HG02678 (cell line): ENCODE data around the gene TAS1R3.

Source experiments
- ATAC-seq: cut with Tn5 transposase; IDR thresholded peaks from one replicate; pipeline ENCODE4 v1.9.1; 2021; ENCODE audit warnings: mild to moderate bottlenecking, moderate library complexity; ENCODE audit not compliant: unreplicated experiment

Gene TAS1R3

GRCh38 chr1:1349256-1350012 is 18.4 kb downstream of the TAS1R3 start, which contains the start of gene DVL1:
DVL1 (minus strand) TSS chr1:1349418; CDS start chr1:1349065, 353 bp downstream.
- peak; percentile 70 for ATAC-seq

- ATAC-seq = no peak
These were observed 20.7 kb downstream of the TAS1R3 start for GRCh38 chr1:1351511-1352427.

- no peak for ATAC-seq
These were observed 21.8 kb downstream of the TAS1R3 start for GRCh38 chr1:1352786-1353388.

DNA sequence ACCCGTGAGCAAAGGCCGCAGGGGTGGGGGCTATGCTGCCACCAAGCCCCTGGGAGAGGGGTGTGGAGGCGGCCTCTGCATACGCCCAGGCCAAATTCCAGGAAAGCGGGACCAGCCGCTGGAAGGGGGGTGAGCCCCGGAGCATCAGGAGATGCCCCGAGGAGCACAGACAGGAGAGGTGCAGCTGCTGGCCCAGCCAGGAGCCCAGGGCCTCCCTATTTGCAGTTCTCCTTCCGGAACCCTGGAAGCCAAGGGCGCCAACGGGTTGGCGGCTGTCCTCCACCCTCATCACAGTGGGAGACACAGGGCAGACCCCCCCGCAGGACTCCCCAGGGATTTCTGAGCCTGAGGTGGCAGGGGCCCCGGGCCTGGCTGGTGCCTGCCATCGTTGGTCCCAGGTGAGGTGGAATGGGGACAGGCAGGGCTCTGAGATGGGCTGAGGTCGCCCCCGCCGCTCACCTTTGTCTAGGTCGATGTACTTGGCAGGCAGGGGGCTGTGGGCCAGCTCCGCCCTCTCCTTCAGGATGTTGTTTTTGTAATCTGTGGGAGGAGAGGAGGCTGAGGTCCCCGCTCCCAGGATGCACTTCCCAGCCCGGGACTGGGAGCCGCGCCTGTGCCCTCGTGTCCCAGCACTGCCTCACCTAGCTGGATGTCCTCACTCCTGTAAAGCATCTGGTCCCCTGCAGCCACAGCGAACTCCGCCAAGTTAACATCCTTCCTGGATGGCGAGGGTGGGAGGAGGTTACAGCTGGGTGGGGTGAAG is 22.5 kb downstream of the TAS1R3 start:
- no peak for ATAC-seq

DNA sequence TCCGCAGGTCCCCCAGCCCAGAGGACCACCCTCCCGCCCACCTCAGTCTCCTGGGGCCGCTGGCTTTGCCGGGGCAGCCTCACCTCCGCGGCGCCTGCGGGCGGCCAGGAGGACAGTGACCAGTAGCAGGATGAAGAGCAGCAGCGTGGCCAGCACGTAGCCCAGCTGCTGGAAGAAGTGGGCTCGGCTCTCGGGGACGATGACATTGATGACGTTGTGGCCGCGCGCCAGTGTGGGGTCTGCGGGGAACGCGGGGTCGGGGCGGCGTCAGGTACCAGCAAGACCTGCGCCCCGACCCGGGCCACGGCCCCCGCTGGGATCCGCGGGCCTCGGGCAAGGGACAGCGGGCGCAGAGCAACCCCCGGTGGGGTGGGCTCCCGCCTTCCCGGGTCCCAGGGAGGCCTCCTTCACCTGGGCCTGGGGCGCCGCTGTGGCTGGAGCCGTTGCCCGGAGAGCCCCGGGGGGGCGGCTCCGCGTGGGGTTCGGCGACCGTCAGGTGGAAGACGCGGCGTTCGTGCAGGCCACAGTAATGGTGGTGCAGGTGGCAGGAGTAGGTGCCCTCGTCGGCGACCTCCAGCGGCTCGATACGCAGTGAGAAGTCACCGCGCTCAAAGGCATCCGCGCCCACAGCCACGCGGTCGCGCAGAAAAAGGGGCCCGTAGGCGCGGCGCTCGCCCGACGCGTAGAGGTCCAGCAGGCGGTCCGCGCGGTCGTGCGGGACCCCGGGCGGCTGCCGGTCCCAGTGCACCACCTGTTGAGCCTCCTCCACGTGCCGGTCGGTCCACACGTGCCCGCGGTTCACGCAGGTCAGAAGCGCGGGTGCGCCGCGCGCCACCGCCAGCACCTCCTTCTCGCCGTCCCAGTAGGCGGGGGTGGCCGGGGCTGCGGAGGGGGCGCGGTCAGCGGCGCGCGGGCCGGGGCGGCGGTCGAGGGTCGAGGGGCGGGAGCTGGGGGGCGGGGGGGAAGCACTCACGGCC is 23.5 kb downstream of the TAS1R3 start:
- ATAC-seq = no peak

DNA sequence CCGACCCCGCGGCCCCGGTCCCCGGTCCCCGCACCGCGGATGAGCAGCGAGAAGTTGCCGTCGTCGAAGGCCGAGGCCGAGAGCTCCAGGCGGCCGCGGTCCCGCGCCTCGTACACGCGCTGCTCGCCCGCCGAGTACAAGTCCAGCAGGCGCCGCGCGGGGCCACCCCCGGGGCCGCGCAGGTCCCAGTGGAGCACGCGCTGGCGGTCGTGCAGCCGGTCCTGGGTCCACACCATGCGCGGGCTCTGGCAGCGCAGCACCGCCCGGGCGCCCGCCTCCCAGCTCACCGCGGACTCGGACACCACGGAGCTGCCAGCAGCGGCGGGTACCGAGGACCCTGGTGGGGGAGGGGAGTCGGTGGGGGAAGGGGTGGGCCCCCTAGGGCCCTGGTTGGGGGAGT is 24.3 kb downstream of the TAS1R3 start:
- ATAC-seq = no peak

- ATAC-seq = no peak
These were observed 25.2 kb downstream of the TAS1R3 start for GRCh38 chr1:1356166-1356795.

DNA sequence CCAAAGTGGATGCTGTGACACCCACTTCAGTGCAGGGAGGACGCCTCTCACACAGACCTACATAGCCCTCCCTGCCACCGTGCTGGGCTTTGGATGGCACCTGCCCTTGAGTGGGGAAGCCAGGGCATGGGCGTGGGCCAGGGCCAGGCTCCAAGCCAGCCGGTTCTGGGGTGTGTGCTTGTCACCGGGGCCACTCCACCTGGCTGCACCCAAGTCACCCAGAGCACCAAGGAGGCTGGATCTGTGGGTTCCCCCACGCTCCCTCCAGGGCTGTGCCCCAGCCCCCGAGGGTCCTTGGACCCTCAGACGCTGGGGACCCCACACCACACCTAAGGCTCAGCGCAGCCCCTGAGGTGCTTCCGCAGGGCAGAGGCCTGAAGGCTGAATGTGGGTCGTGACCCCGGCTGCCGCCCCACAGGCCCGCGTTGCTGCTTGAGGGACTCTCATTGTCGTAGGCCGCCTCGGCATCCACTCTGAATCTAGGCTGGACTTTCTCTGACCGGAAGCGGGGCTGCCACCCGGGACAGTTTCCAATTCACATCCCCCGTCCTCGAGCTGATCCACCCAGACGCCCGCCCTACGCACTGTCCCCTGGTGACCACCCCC is 25.8 kb downstream of the TAS1R3 start:
- ATAC-seq = no peak

DNA sequence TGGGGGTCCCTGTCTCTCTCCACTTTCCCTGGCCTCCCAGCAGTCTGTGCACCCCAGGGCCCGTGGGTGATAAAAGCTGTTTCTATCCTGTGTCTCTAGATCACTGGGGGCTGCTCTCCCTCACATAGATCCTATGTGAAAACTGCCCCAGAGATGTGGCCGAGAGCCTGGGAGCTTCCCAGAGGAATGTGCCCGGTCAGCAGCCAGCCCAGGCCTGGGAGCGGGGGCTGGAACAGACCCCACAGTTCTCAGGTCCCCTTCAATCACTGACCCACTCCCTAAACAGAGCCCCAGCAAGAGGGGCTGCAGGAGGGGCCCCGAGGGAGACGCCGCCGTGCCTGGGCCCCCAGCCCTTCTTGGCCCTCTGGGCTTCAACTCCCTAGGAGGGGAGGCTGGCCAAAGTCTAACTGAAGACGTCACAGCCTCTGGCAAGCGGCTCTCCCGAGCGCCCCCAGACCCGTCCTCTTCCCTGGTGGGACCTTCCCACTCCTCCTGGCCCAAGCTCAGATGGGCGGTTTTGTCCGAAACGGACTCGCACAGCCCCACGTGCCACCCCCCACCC is 26.9 kb downstream of the TAS1R3 start:
- no peak for ATAC-seq

DNA sequence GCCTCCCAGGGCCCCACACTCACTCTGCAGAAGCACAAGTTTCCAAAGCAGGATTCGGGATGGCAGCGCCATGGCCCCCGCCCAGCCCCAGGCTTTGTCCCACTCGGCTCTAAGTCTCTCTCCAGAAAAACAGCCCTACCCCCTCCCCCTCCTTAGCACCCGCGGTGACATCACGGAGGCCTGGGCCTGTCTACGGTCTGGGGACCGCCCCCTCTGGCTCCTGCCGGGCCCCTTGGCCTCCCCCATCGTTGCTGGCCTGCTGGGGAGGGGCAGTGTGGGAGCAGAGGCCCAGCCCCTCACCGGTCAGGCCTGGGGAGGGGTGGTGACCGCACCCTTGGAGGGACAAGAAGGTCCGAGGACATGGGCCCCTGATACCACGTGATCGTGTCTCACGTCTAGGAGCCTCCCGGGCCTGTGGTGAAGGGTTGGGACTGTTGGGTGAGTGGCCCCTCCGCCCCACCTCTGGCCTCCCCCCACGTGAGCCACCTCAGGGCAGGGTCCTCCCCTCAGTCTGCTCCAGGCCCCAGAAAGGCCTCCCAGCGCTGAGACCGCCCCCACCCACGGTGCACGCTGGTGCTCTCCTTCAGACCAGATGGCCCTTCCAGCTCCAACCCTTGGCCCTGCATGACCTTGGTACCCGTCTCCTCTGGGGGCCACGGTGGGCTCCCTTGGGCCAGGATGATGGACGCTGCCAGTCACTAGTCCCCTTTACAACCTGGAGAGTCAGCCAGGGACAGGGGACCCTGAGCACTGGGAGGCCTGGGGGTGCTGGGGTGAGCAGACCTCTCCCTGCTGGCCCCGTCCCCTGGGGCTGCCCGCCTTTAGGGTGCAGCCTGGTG is 27.6 kb downstream of the TAS1R3 start, which contains the start of gene MXRA8:
Gene MXRA8, minus strand, starts transcription at position 123 of the 839 bp plus-strand sequence. Its CDS starts 51 bp downstream, at position 72.
- ATAC-seq = no peak

GRCh38 chr1:1359308-1359663 is 28.2 kb downstream of the TAS1R3 start:
- no peak for ATAC-seq

GRCh38 chr1:1359664-1360468 is 28.8 kb downstream of the TAS1R3 start:
- no peak for ATAC-seq

- no peak for ATAC-seq
These were observed 29.6 kb downstream of the TAS1R3 start for GRCh38 chr1:1360506-1361169.

DNA sequence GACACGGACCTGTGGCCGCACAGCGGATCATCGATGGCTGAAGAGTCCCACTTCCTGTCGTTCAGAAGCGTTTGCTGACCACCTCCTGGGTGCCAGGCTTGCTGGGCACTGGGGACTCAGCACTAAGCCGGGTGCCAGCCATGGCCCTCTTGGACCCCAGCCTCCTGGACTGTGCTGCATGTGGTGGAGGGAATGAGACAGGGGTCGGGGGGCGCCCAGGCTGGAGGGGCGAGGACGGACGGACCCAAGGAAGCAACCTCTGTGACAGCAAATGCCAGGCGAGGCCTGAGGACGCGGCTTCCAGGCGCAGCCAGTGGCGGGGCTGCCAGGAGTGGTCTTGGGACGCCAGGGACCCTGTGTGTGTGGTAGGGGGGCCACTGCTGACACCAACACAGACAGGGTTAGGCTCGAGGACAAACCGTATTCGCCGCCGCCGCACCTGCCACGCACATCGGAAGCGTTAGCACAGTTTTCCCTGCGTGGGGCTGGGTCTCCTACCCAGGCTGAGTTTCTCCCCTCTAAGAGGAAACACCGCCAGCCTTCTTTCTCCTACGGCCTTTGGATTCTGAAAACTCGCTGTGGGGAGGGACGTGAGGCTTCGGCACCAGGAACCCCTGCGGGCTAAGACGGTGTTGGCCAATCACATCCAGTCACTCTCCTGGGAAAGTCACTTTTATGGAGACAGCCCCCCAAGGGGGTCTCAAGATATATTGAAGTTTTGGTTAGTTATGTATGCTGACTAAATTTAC is 30.3 kb downstream of the TAS1R3 start:
- ATAC-seq = no peak

DNA sequence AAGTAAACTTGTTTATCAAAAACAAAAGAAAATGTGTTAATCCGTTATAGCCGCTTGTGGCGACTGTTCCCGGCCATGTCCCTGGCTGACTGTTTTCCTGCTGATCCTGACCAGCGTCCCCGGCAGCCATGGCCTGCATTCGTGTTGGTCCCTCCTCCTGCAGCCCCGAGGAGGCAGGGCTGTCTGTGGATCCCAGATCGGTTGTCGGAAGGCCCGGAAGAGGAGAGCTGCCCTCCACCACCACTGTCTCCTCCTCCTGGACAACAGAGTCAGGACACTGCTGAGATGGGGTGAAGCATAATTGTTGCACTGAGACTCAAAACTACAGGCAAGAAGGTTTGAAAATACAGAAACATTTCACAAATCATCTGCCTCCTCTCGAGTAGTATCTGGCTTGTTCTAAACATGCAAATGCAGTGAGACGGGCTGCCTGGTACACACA is 30.9 kb downstream of the TAS1R3 start:
- no peak for ATAC-seq
